ENCODE results near the gene GRM4.

DNA sequence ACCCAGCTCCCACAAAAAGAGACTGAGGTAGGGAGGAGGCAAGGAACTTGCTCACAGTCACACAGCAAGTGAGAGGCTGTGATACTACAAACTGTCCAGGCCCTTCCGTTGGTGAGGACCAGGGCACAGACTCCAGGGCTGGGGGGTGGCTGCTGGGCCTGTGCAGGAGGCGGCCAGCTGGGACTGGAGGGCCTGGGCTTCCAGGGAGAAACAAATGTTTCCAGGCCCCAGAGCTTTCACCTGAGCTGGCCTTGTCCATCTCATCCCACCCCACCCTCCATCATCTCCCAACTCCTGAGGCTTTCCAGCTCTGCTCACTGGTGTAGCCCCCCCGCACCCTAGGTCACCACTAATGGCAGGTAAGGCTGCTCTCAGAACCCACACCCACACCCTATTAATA is 86.0 kb downstream of the GRM4 start:
- TF ChIP-seq, protein P1, sequence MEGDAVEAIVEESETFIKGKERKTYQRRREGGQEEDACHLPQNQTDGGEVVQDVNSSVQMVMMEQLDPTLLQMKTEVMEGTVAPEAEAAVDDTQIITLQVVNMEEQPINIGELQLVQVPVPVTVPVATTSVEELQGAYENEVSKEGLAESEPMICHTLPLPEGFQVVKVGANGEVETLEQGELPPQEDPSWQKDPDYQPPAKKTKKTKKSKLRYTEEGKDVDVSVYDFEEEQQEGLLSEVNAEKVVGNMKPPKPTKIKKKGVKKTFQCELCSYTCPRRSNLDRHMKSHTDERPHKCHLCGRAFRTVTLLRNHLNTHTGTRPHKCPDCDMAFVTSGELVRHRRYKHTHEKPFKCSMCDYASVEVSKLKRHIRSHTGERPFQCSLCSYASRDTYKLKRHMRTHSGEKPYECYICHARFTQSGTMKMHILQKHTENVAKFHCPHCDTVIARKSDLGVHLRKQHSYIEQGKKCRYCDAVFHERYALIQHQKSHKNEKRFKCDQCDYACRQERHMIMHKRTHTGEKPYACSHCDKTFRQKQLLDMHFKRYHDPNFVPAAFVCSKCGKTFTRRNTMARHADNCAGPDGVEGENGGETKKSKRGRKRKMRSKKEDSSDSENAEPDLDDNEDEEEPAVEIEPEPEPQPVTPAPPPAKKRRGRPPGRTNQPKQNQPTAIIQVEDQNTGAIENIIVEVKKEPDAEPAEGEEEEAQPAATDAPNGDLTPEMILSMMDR (IDR thresholded peaks at IDR 0.05 in 8 of 11, conservative IDR thresholded peaks at IDR 0.05 in 3 of 11), result no peak
- no peak for TF ChIP-seq POLR2A (IDR thresholded peaks at IDR 0.05)
